ENCODE data around the gene COA6. TPM values are rescaled to one million over a fixed set of nuclear protein-coding genes. Genes with fewer than 3 reads are reported as not detected.

Gene COA6
- total RNA-seq, 1 donor from 2014 or later: 31.4 TPM

DNA sequence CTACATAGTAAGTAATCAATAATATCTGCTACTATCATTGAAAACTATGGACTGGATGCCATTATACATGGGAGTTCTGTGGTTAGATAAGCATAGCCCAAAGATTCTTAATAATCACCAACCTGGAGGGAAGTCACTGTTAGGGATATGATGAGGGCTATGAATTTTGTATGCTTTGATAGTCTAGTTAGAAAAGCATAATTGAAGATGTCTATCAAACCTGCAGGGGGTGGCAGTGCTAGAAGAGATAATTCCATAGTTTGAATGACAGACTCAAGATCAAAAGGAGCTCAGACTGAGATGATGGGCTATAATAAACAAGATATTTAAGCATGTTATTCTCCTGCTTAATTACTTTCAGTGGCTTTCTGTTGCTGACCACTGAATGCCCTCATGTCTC is 15.4 kb upstream of the COA6 start:
- Mint-ChIP-seq H3K4me3 (ENCODE audit: low read depth) (no peak overlapping the region), H3K27ac (no peak overlapping the region), H3K27me3 (no peaks in the 10 kb centered on the region), H3K36me3 (ENCODE audit: insufficient read depth) (no peaks in the 10 kb centered on the region), H3K9me3 (ENCODE audit: low read depth) (peaks cover 3% of the 10 kb centered on the region), H3K4me1 (ENCODE audit: low read depth) (peaks cover 6% of the 10 kb centered on the region)
- no peak for DNase-seq (ENCODE audit: low spot score, unreplicated experiment)
- TF ChIP-seq, protein P1, sequence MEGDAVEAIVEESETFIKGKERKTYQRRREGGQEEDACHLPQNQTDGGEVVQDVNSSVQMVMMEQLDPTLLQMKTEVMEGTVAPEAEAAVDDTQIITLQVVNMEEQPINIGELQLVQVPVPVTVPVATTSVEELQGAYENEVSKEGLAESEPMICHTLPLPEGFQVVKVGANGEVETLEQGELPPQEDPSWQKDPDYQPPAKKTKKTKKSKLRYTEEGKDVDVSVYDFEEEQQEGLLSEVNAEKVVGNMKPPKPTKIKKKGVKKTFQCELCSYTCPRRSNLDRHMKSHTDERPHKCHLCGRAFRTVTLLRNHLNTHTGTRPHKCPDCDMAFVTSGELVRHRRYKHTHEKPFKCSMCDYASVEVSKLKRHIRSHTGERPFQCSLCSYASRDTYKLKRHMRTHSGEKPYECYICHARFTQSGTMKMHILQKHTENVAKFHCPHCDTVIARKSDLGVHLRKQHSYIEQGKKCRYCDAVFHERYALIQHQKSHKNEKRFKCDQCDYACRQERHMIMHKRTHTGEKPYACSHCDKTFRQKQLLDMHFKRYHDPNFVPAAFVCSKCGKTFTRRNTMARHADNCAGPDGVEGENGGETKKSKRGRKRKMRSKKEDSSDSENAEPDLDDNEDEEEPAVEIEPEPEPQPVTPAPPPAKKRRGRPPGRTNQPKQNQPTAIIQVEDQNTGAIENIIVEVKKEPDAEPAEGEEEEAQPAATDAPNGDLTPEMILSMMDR (IDR thresholded peaks at IDR 0.05; ENCODE audit: unreplicated experiment): no peak

- TF ChIP-seq, protein P1 (IDR thresholded peaks at IDR 0.05; ENCODE audit: unreplicated experiment): no peak
- Mint-ChIP-seq H3K4me3 (ENCODE audit: low read depth) (no peak overlapping the region), H3K36me3 (ENCODE audit: insufficient read depth) (no peaks in the 10 kb centered on the region), H3K27me3 (peaks cover 4% of the 10 kb centered on the region), H3K4me1 (ENCODE audit: low read depth) (peaks cover under 1% of the 10 kb centered on the region), H3K27ac (no peak overlapping the region), H3K9me3 (ENCODE audit: low read depth) (no peaks in the 10 kb centered on the region)
- no peak for DNase-seq (ENCODE audit: low spot score, unreplicated experiment)
Observed at GRCh38 chr1:234361102-234361603, 12.1 kb upstream of the COA6 start.

DNA sequence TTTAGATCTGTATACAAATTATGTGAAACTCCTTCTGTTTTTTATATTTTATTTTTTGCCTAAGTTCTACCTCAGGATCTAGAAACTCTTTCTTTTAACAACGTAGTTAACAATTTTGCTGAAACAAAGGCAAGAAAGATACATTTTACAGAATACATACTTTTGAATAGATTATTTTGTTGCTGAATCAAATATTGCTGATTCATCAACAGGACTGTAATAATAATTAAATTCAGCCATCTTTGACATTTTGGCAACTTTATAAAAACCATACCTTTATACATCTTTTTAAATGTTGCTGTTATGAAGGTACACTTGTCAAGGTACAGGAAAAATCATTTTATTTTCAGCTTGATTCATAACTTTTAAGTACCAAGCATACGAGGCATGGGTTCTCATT is 10.7 kb upstream of the COA6 start:
- H3K4me3 Mint-ChIP-seq (ENCODE audit: low read depth): no peak overlapping the region
- no peaks in the 10 kb centered on the region for H3K36me3 Mint-ChIP-seq (ENCODE audit: insufficient read depth)
- TF ChIP-seq, protein P1 (IDR thresholded peaks at IDR 0.05; ENCODE audit: unreplicated experiment): no peak
- H3K4me1 Mint-ChIP-seq (ENCODE audit: low read depth): no peaks in the 10 kb centered on the region
- H3K27me3 Mint-ChIP-seq: peaks cover 4% of the 10 kb centered on the region
- no peak for DNase-seq (ENCODE audit: low spot score, unreplicated experiment)
- H3K9me3 Mint-ChIP-seq (ENCODE audit: low read depth): no peaks in the 10 kb centered on the region
- H3K27ac Mint-ChIP-seq: no peak overlapping the region

DNA sequence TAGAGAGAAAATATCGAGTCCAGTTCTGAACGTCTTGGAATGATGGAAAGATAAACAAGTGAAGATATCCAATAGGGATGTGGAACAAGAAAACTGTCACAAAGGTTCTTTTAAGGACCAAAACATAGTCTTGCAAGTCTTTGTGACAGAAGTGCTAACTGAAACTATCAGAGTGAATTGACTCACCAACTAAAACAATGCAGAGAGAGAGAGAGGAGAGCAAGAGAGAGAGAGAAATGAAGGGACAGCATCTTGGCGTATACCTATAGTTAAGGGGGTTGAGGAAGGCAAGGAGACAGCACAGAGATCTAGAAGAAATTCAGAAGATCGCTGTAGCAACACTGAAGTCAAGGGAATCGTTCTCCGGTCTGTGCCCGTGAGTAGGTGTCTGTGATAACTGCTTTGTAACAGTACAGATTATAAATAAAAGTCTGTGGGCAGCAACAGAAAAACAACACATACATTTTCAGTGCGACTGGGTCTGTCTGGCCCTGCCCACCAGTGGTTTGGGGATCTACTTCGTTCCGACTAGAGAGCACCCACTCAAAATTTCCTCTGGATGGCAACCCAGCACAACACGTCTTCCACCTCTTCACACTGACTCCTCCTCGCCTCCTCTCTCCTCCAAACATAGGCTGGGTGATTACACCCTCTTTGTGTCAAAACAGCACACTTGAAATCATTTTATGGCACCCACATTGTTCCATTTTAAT is 4.8 kb upstream of the COA6 start:
- Mint-ChIP-seq H3K4me1 (ENCODE audit: low read depth) (peaks cover 9% of the 10 kb centered on the region), H3K36me3 (ENCODE audit: insufficient read depth) (no peaks in the 10 kb centered on the region), H3K27me3 (peaks cover 9% of the 10 kb centered on the region)

DNA sequence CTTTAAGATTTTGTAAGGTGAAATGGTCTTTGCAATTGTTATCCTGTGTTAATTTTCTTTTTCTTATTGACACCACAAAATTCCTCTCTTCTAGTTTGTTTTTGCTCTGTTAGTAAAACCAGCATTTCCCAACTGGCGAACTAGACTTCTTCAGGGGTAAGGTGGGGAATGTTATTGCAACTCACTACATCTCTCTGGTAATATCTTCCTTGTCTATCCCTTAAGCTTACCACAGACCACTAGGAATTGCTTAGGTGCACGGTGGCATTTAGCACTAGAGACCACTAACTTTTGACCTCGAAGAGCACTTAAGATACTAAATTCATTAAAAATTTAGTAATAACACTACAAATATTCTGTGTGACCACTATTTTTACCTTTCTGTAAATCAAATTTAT is 4.2 kb upstream of the COA6 start:
- no peaks in the 10 kb centered on the region for H3K36me3 Mint-ChIP-seq (ENCODE audit: insufficient read depth)
- no peaks in the 10 kb centered on the region for H3K9me3 Mint-ChIP-seq (ENCODE audit: low read depth)
- H3K27ac Mint-ChIP-seq: no peak overlapping the region
- H3K4me3 Mint-ChIP-seq (ENCODE audit: low read depth): no peak overlapping the region
- peaks cover 10% of the 10 kb centered on the region for H3K4me1 Mint-ChIP-seq (ENCODE audit: low read depth)
- no peak for DNase-seq (ENCODE audit: low spot score, unreplicated experiment)
- H3K27me3 Mint-ChIP-seq: peaks cover 9% of the 10 kb centered on the region
- TF ChIP-seq, protein P1 (IDR thresholded peaks at IDR 0.05; ENCODE audit: unreplicated experiment): no peak

More for the DNA sequence above, 4.8 kb upstream of the COA6 start:
- no peak overlapping the region for H3K27ac Mint-ChIP-seq
- DNase-seq (ENCODE audit: low spot score, unreplicated experiment): no peak
- H3K9me3 Mint-ChIP-seq (ENCODE audit: low read depth): no peaks in the 10 kb centered on the region
- no peak overlapping the region for H3K4me3 Mint-ChIP-seq (ENCODE audit: low read depth)
- TF ChIP-seq, protein P1 (IDR thresholded peaks at IDR 0.05; ENCODE audit: unreplicated experiment): no peak
